T follicular helper cell (primary cell): ENCODE results near the gene ACTRT3.

ENCODE experiments used
- DNase-seq: peaks from one replicate; pipeline ENCODE4 v3.0.0-alpha.2; 2020; ENCODE audit warnings: low read depth
- total RNA-seq, 2 experiments: gene quantifications; one replicate each; lab custom pipeline; 2026; lab: John Stamatoyannopoulos, UW

ACTRT3 gene
- 0.36 to 1.4 reads per million in 2 experiments for total RNA-seq

- peak; percentile 38 for DNase-seq
Measured at GRCh38 chr3:169769287-169770181, at the start of gene ACTRT3. TSS of gene ACTRT3 (minus strand) at chr3:169769561. CDS start at chr3:169769520, 41 bp downstream.

- DNase-seq = no peak
Measured at GRCh38 chr3:169818316-169818715, 49.0 kb upstream of the ACTRT3 start.

DNA sequence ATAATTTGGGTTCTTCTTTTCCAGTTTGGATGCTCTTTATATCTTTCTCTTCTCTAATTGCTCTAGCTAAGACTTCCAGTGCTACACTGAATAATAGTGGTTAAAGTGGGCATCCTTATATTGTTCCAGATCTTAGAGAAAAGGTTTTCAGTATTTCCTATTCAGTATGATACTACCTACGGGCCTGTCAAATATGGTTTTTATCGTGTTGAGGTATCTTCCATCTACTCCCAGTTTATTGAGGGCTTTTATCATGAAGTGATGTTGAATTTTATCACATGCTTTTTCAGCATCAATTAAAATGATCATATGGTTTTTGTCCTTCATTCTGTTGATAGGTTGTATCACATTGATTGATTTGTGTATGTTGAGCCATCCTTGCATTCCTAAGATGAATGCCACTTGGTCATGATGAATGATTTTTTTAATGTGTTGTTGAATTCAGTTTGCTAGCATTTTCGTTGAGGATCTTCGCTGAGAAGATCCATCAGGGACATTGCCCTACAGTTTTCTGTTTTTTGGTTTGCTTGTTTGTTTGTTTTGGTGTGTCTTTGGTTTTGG is 46.3 kb upstream of the ACTRT3 start:
- no peak for DNase-seq

- peak; percentile 62 for DNase-seq
Measured at GRCh38 chr3:169813757-169814517, 44.6 kb upstream of the ACTRT3 start.

GRCh38 chr3:169813278-169813677 is 43.9 kb upstream of the ACTRT3 start:
- no peak for DNase-seq

- DNase-seq = peak; percentile 39
Measured at GRCh38 chr3:169812332-169813235, 43.2 kb upstream of the ACTRT3 start, which contains the start of the genes LRRC34 and LRRIQ4. TSS of gene LRRC34 (minus strand) at chr3:169812904. CDS start at chr3:169812548, 356 bp downstream. TSS of gene LRRIQ4 (plus strand) at chr3:169812870. CDS start at chr3:169821922, 9,052 bp downstream.

DNA sequence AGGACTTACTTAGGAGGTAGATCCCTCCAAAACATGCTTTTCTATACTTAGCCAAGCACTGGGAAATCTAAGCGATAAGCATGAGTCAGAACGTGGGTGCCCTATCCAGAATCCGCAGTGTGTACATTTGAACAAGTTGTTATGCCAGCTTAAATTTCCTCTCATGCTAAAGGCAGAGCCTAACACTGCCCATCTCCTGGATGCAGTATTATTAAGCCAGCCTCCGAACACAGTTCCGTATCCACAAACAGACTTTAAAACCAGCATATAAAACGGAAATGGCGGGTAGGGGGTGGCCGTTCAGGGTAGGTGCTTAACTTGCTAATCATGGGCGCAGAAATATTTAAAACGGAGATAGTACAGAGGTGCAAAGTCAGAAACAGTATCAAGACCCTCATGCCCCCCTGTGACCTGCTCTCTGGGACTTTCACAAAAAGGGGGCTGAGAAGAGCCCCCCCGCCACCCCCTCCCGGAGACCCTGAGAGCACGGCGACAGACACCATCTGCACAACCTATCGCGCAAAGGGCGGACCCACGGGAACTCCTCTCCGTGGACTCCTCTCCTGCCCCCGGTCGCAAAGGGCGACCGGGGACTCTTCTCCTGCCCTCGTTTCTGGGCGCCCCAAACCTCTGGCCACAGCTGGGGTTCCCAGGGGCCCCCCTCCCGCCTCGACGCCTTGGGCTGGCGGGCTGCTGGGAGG is 42.4 kb upstream of the ACTRT3 start:
- no peak for DNase-seq

DNA sequence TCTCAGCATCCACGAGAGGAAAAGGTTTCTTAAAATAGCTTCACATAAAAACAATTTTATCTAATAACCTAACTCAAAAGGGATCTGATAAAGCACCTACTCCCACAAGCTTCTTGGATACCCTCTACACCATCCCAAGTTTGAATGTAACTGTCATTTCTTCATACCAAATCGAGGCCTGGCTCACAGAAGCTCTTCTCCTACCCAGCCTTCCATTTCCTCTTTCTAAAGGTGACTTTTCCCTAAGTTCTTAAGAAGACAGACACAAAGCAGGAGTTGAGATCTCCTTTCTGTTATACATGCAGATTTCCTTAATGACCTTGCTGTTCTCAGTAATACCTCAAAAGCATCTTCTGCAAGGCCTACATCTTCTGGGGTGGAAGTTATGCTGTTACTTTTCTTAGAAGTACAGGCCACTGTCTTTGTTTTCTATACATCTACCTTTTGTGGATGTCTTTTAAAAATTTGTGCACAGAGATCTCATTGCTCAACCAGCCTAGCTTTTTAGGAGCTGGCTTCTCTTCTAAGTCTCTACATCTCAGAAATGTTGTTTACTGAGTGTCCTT is 40.0 kb upstream of the ACTRT3 start:
- DNase-seq = no peak

- DNase-seq = no peak
Measured at GRCh38 chr3:169804681-169805080, 35.3 kb upstream of the ACTRT3 start.

GRCh38 chr3:169792359-169792758 is 23.0 kb upstream of the ACTRT3 start:
- no peak for DNase-seq

DNA sequence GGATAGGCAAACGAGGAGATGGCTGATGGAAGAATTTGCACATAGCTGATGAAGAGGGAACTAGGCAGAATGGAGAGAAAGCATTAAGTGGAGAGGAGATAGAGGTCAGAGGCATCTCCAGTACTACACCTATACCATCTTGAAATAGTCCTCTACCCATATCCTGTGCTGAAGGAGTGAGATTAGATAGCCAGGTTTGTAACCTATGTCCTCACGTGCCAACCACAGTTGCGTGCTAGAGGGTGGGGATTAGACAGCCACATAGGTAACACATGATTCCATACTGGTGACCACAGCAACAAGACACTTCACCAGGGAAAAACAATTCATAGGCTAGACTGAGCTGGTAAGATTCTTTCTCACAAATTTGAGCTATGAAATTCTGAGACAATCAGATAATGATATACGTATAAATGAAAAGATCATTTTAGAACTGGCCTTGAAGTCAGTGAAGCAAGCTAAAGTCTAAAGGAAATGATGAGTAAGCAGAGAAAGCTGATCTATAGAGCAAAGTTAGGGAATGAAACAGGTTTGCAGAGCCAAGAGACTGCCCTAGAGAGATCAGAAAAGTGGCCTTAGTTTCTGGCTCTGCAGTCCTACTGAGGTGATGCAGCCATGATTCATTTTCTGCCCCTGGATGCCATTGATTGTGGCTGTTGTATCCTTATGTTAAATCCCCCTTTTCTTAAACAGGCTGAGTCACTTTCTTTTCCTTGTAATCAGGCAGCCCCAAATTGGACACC is 21.5 kb upstream of the ACTRT3 start:
- no peak for DNase-seq

DNA sequence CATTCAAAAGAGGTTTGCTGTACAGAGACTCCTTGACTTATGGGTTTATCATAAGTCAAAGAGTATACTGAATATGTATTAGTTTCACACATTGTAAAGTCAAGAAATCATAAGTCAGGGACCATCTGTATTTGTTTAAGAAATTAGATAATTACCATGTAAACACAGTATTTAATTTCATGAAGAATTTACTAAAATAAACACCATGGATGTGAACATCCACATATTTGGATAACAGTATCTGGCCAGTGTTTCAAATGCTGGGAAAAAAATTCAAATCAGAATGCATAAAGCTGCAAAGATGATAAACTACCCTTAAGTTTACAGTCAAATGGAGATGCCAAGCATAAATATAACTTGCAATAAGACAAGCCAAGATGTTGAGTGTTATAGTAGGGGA is 20.9 kb upstream of the ACTRT3 start:
- DNase-seq = no peak

GRCh38 chr3:169787791-169788190 is 18.4 kb upstream of the ACTRT3 start:
- no peak for DNase-seq

DNA sequence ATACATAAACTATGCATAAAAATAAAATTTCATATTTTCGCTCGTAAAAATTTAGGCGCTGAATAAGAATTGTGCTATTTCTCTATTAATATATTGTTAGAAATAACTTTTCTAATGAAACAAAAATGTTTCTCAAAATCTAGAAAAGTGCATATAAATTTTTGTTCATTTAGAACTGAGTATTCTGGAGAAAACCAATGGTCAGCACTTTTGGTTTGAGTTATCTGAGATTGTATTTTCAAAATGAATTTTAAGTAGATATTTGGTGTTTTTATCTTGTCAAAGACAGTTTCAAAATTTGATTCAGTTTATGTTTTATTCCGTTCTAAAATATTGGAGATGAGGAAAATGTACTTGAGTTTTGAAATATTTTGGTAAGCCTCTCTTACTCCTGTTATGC is 17.8 kb upstream of the ACTRT3 start:
- no peak for DNase-seq

DNA sequence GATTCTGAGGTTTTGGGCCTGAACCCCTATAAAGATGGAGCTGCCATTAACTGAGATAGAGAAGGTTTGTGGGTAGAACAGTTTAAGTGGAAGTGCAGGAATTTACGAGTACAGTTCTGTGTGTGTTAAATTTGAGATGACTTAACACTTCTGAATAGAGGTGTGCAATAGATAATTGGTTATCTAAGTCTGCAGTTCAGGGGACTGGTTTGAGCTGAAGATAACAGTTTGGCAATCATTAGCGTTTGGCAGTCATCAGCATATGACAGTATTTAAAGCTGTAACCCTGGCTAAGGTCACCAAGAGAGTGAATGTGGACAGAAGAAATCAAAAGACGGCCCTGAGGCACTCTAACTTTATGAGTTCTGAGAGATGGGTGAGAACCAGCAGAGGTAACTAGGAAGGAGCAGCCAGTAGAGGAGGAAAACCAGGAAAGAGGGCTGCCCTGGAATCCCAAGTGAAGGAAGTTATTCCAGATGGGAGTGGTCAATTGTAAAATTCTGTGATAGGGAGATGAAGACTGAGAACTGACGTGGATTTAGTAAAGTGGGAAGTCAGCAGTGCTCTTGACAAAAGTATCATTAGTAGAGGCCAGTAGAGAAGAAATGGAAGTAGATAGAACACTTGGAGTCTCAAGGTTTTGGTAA is 12.0 kb upstream of the ACTRT3 start:
- no peak for DNase-seq

- no peak for DNase-seq
Measured at GRCh38 chr3:169780742-169781141, 11.4 kb upstream of the ACTRT3 start.

DNA sequence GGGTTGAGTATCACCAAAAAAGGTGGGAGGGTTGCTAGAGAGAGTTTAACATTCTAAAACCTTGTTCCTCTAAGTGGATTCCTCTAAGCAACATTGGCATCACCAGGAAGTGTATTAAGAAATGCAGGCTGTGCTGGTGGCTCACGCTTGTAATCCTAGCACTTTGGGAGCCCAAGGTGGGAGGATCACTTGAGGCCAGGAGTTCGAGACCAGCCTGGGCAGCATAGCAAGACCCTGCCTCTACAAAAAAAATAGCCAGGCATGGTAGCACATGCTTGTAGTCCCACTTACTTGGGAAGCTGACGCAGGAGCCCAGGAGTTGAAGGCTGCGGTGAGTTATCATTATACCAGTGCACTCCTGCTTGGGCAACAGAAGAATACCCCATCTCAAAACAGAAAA is 8.5 kb upstream of the ACTRT3 start:
- DNase-seq = no peak

DNA sequence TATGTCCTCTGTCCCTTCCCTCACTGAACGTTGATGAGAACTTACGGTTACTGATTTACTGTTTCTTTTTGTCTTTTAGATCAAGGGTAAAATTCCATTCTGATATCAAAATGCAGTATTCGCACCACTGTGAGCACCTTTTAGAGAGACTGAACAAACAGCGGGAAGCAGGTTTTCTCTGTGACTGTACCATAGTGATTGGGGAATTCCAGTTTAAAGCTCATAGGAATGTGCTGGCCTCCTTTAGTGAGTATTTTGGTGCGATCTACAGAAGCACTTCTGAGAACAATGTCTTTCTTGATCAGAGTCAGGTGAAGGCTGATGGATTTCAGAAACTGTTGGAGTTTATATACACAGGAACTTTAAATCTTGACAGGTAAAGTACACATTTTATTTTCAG is 4.8 kb upstream of the ACTRT3 start:
- DNase-seq = no peak
